Measurements from ENCODE around the gene CTDSPL.

DNA sequence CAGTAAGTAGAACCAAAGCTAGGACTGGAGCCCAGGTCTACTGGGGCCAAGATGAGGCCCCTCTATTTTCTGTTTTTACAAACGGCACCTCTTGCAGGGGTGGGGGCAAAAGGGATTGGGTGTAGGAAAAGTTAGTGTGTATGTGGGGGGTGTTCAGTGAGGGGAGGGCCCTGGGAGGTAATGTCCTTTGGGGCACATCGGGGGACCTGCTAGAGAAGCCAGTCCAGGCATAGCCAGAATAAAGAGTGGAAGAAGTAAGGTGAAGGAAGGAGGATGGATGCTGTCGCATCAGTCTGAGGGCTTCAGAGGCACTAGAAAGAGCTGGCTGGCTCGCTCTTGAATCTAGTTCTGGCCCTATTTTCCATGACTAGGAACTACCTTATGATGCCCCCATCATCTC, 165.2 kb downstream of the CTDSPL start:
- TF ChIP-seq EZH2phosphoT487 (IDR thresholded peaks at IDR 0.05; ENCODE audit: insufficient read depth, low read depth) (no peak), EZH2 (IDR thresholded peaks at IDR 0.05; ENCODE audit: insufficient read depth, poor library complexity, severe bottlenecking) (no peak)
